T-helper 17 cell (primary cell): ENCODE measurements around the gene PRELID3B. TPM values are rescaled to one million over a fixed set of nuclear protein-coding genes. Genes with fewer than 3 reads are reported as not detected.

Experiments
- ATAC-seq: fragments of 150-1000 bp; cut with Tn5 transposase; 2 replicates; pipeline ENCODE4 v1.10.0; 2021; ENCODE audit warnings: mild to moderate bottlenecking, moderate library complexity
- DNase-seq, 3 donors: peaks; one replicate each; pipeline versions ENCODE4 v3.0.0 to v3.0.0-alpha.2; 2020 to 2021
- H3K9me3 ChIP-seq: one replicate; pipeline ENCODE4 v1.7.0; 2013; ENCODE audit warnings: low read length, mild to moderate bottlenecking; ENCODE audit not compliant: control insufficient read depth, poor library complexity, severe bottlenecking
- H3K27ac Mint-ChIP-seq: one replicate; pipeline ENCODE4 v1.8.0; 2022; ENCODE audit warnings: mild to moderate bottlenecking, moderate library complexity, mixed read lengths
- H3K27me3 Mint-ChIP-seq: one replicate; pipeline ENCODE4 v1.8.0; 2022; ENCODE audit warnings: mixed read lengths
- H3K36me3 Mint-ChIP-seq: one replicate; pipeline ENCODE4 v1.8.0; 2022; ENCODE audit warnings: low read depth, mixed read lengths
- H3K4me1 Mint-ChIP-seq: one replicate; pipeline ENCODE4 v1.8.0; 2022; ENCODE audit warnings: mild to moderate bottlenecking, mixed read lengths
- H3K4me3 Mint-ChIP-seq: one replicate; pipeline ENCODE4 v1.8.0; 2022; ENCODE audit warnings: mild to moderate bottlenecking, moderate library complexity, mixed read lengths
- total RNA-seq, 4 donors: library from RNA in 2 of 4; stranded (reverse) in 2 of 4; gene quantifications; one replicate each; pipeline ENCODE4 v1.2.3 and lab custom pipeline; 2022 to 2026

The PRELID3B gene
- total RNA-seq, 2 donors from 2014 or later = 53.8 to 72.6 TPM

DNA sequence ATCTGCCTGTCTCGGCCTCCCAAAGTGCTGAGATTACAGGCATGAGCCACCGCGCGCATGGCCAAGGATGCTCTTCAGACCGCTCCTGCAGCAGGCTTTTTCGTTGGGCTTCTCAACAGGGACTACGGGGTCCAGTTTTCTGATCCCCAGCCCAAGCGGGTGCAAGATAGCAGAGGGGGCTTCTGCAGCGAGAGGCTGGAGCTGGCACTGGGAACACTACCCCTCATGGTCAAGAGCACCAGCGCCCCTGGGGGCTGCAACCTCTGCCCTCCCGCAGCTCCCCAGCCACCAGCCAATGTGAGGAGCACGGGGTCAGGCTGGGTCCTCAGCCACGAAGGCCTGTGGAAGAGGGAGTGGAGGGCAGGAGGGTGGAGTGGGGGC lies 41.5 kb downstream of the PRELID3B start:
- Mint-ChIP-seq H3K4me1 (peaks cover 31% of the 10 kb centered on the region), H3K27me3 (no peaks in the 10 kb centered on the region), H3K36me3 (no peaks in the 10 kb centered on the region), H3K4me3 (no peak overlapping the region), H3K27ac (peak overlapping the region; percentile 39)
- no peaks in the 10 kb centered on the region for H3K9me3 ChIP-seq
- ATAC-seq = no peak
- DNase-seq = no peak

GRCh38 chr20:59000326-59000725 lies 42.3 kb downstream of the PRELID3B start:
- peak overlapping the region; percentile 39 for H3K27ac Mint-ChIP-seq
- no peaks in the 10 kb centered on the region for H3K27me3 Mint-ChIP-seq
- no peak for ATAC-seq
- peaks cover 6% of the 10 kb centered on the region for H3K36me3 Mint-ChIP-seq
- no peak for DNase-seq
- no peaks in the 10 kb centered on the region for H3K9me3 ChIP-seq
- H3K4me3 Mint-ChIP-seq = peak overlapping the region; percentile 19
- peaks cover 27% of the 10 kb centered on the region for H3K4me1 Mint-ChIP-seq

DNA sequence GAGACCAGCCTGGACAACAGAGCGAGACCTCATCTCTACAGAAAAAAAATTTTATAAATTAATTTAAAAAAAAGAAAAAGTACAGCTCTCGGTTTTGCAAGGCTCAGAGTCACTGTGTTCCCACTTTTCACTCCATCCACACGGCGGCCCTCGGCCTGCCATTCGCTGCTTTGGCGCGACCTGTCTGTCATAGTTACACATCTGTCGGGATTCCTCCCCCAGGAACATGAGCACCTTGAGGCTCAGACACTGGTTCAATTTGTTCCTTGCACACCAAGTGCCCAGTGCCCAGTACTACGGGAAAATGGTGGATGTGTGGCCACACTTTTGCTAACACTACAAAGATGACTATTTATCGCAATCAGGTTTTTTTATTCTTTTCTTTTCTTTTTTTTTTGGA lies 43.9 kb downstream of the PRELID3B start:
- Mint-ChIP-seq H3K27me3 (no peaks in the 10 kb centered on the region), H3K36me3 (peaks cover 7% of the 10 kb centered on the region), H3K27ac (no peak overlapping the region), H3K4me1 (peaks cover 11% of the 10 kb centered on the region), H3K4me3 (no peak overlapping the region)
- no peak for ATAC-seq
- no peak for DNase-seq
- H3K9me3 ChIP-seq = no peaks in the 10 kb centered on the region

DNA sequence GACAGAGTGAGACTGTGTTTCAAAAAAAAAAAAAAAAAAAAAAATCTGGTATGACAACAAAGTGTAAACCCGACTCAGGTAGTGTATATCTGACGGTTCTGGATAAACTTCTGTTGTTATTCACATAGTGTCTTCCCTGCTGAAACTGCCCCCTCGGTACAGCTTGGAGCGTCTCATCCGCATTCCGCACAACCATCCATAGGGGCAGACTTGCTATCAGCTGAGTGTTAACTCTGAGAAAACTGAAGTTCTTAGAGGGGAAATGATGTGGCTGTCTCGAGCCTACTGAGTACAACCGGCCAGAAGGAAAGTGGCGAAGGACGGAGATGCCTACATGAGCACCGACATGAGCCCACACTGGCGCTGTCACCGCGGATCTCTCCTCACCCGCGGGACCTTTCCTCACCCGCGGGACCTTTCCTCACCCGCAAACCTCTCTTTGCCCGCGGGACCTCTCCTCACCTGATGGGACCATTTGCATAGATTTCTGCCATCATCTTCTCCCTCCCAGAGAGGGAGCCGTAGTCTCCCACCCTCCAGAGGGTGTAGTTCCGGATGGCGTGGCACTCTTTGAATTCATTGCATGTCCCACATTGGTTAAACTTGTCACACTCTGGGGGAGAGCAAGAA lies 45.3 kb downstream of the PRELID3B start:
- Mint-ChIP-seq H3K36me3 (peaks cover 7% of the 10 kb centered on the region), H3K27me3 (no peaks in the 10 kb centered on the region), H3K27ac (no peak overlapping the region), H3K4me3 (no peak overlapping the region), H3K4me1 (no peaks in the 10 kb centered on the region)
- DNase-seq (no peak), ATAC-seq (no peak)
- no peaks in the 10 kb centered on the region for H3K9me3 ChIP-seq

DNA sequence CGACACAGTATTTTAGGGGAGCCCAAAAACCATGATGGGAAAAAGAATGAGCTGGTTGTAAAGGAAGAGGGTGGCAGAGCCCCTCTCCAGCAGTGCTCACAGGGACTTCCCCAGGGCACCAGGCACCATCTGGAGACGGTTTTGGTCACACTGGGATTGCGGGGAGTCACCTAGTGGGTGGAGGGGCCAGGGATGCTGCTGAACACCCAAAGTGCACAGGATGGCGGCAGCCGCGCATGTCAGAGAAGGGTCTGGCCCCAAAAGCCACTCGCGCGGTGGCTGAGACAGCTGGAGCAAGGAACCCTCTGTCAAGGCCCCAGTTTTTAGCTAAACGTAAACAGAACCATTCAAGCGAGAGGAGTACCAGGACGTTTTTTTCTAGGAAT lies 46.4 kb downstream of the PRELID3B start:
- no peaks in the 10 kb centered on the region for H3K27me3 Mint-ChIP-seq
- peaks cover 9% of the 10 kb centered on the region for H3K36me3 Mint-ChIP-seq
- H3K4me1 Mint-ChIP-seq = peaks cover 2% of the 10 kb centered on the region
- no peak overlapping the region for H3K4me3 Mint-ChIP-seq
- DNase-seq = no peak
- H3K27ac Mint-ChIP-seq = peak overlapping the region; percentile 84
- no peaks in the 10 kb centered on the region for H3K9me3 ChIP-seq
- no peak for ATAC-seq

DNA sequence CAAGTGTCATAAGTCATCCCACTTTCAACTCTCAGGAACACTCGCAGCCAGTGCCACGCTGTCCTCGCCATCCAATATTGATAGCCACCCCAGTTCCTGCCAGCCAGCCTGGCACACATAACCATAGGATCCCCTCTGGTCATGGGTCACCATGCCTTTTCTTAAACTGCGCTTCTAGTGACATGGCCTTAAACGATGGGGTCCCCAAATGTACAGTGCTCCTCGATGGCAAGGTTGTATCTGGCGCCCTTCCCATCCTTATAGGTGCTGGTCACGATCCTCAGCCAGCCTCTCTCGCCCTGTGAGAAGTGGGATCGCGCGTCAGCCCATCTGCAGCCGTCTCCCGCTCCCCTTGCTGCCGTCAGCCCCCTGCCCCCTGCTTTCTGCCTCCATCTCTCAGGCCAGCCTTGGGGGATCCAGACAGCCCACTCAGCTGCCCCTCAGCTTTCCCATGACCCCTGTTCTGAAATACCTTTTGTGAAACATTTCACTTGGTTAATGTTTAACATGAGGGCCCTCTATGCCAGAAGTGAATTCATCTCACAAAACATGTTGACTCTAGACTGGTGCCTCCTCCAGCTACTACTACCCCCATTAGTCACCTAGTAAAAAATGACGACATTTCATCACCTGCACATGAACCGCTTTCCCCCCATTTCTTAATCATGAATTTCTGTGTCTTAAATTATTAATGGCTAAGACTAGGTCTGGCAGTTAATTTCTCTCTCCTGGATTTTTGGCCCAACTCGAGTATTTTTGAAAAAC lies 46.9 kb downstream of the PRELID3B start:
- no peak for DNase-seq

DNA sequence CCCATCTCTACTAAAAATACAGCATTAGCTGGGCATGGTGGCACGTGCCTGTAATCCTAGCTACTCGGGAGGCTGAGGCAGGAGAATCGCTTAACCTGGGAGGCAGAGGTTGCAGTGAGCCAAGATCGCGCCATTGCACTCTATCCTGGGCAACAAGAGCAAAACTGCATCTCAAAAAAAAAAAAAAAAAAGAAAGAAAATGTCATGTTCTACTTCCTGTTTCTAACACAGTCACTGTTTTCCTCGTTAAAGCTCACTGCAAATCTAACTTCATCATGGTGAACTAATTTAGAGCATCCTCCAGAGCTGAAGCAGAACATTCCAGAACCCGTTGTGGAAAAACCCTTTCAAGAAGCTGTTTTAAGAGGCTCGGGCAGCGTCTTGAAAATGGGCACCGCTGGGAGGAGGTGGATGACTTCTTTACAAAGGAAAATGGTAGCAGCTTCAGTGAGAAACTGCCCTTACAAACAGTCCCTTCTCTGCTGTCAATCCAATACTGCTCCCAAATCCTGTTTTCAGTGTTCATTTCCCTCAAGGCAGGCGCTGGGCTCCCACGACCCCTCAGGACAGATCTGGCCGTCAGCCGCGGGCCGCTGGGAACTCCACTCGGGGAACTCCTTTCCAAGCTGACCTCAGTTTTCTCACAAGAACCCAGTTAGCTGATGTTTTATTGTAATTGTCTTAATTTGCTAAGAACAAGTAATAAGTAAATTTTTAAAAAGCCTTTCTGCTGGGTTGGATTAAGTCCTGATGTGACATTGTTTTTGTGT lies 48.0 kb downstream of the PRELID3B start:
- H3K36me3 Mint-ChIP-seq = peaks cover 9% of the 10 kb centered on the region

More for the DNA sequence above, 46.9 kb downstream of the PRELID3B start:
- H3K27me3 Mint-ChIP-seq = no peaks in the 10 kb centered on the region
- no peak overlapping the region for H3K4me3 Mint-ChIP-seq
- H3K27ac Mint-ChIP-seq = peak overlapping the region; percentile 84
- H3K4me1 Mint-ChIP-seq = peaks cover 2% of the 10 kb centered on the region
- H3K36me3 Mint-ChIP-seq = peaks cover 9% of the 10 kb centered on the region
- no peak for ATAC-seq
- no peaks in the 10 kb centered on the region for H3K9me3 ChIP-seq

GRCh38 chr20:58993332-58994248 lies 49.0 kb downstream of the PRELID3B start:
- Mint-ChIP-seq H3K27me3 (no peaks in the 10 kb centered on the region), H3K27ac (peak overlapping the region; percentile 1), H3K4me1 (peaks cover 2% of the 10 kb centered on the region), H3K4me3 (no peak overlapping the region), H3K36me3 (peaks cover 9% of the 10 kb centered on the region)
- ATAC-seq (no peak), DNase-seq (no peak)
- H3K9me3 ChIP-seq = no peaks in the 10 kb centered on the region

More for the DNA sequence above, 48.0 kb downstream of the PRELID3B start:
- Mint-ChIP-seq H3K4me3 (no peak overlapping the region), H3K27ac (no peak overlapping the region), H3K4me1 (peaks cover 2% of the 10 kb centered on the region), H3K27me3 (no peaks in the 10 kb centered on the region)
- DNase-seq (no peak), ATAC-seq (no peak)
- H3K9me3 ChIP-seq = no peaks in the 10 kb centered on the region

DNA sequence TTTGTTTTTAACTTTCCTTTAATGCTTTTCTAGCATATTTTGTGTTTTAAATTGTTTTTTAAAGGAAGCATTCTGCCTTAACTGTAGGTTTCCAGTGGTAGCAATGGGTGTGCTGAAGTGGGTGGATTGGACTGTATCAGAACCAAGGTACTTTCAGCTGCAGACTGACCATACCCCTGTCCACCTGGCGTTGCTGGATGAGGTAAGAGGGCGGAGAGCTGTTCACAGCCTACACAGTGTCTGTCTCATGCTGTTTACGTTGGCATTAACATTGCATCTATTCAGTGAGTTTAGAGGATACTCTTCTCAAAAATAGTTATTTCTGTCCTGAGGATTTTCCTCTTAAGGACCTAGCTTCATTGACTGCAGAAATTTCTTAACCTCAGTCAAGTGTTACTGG lies 49.7 kb downstream of the PRELID3B start:
- Mint-ChIP-seq H3K27me3 (no peaks in the 10 kb centered on the region), H3K36me3 (peaks cover 11% of the 10 kb centered on the region), H3K4me3 (no peak overlapping the region), H3K27ac (peak overlapping the region; percentile 1), H3K4me1 (peaks cover 3% of the 10 kb centered on the region)
- DNase-seq = no peak
- no peaks in the 10 kb centered on the region for H3K9me3 ChIP-seq
- no peak for ATAC-seq

DNA sequence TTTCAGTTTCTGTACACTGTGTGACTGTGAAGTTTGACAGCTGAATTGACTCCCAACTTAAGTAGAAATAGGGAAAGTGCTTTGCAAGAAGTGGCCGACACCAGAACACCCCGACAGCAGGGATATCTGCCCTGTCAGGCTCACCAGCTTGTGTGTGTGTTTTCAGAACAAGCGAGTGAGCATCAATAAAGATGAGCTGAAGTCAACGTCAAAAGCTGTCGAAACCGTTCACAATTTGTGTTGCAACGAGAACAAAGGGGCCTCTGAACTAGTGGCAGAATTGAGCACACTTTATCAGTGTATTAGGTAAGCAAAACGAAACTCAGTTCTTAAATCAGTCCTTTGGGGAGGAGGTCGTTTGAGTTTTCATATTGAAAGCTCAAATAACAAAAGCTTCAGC lies 50.9 kb downstream of the PRELID3B start:
- no peak for ATAC-seq
- H3K9me3 ChIP-seq = no peaks in the 10 kb centered on the region
- peaks cover 14% of the 10 kb centered on the region for H3K36me3 Mint-ChIP-seq
- H3K4me1 Mint-ChIP-seq = peaks cover 7% of the 10 kb centered on the region
- no peak overlapping the region for H3K4me3 Mint-ChIP-seq
- DNase-seq = no peak
- peak overlapping the region; percentile 8 for H3K27ac Mint-ChIP-seq
- no peaks in the 10 kb centered on the region for H3K27me3 Mint-ChIP-seq

DNA sequence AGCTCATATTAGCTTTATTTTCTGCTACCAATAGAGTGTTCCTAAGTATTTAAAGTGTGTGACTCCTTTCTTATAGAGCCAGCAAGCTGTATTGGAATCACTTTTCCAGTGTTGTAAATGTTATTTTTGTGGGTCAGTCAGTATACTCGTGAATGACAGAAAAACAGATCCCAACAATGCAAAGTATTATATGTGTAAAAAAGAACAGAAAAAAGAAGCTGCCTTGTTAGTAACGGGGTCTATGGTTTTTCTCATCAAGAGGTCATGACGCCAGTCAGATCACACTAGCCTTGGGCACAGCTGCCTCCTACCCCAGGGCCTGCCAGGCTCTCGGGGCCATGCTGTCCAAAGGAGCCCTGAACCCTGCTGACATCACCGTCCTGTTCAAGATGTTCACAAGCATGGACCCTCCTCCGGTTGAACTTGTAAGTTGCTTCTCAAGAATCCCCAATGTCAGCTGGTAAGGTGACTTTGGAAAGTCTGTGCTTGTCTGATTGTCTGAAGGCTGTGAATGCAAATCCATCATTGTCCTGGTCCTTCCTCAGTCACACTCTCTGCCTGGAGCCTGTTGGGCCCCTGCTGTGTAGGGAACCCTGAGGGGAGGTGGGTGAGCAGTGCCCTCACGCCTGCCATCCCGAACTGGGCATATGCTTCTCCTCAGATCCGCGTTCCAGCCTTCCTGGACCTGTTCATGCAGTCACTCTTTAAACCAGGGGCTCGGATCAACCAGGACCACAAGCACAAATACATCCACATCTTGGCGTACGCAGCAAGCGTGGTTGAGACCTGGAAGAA lies 51.7 kb downstream of the PRELID3B start:
- Mint-ChIP-seq H3K27me3 (no peaks in the 10 kb centered on the region), H3K36me3 (peaks cover 12% of the 10 kb centered on the region), H3K4me1 (peaks cover 10% of the 10 kb centered on the region), H3K27ac (peak overlapping the region; percentile 8), H3K4me3 (no peak overlapping the region)
- ATAC-seq (no peak), DNase-seq (no peak)
- H3K9me3 ChIP-seq = no peaks in the 10 kb centered on the region

DNA sequence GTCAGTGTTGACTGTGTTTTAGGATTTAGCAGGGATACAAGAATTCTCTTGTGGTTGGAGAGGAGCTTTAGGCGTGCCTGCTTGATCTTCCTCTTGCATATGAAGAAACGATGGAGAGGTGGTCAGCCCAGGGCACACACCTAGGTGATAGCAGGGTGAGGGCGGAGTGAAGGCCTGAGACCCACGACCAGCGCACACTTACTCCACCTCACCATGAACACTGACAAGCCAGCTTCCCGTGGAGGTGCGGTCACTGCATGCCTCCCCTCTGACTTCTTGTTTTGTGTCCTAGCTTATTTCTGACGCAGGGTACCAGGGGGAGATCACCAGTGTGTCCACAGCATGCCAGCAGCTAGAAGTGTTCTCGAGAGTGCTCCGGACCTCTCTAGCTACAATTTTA lies 53.4 kb downstream of the PRELID3B start:
- DNase-seq (no peak), ATAC-seq (no peak)
- Mint-ChIP-seq H3K27me3 (no peaks in the 10 kb centered on the region), H3K4me3 (no peak overlapping the region), H3K27ac (no peak overlapping the region), H3K4me1 (peaks cover 17% of the 10 kb centered on the region), H3K36me3 (peaks cover 8% of the 10 kb centered on the region)
- H3K9me3 ChIP-seq = no peaks in the 10 kb centered on the region
